HG02759 (cell line): Measurements from ENCODE around the gene AGAP2.

Experiments used
- ATAC-seq: cut with Tn5 transposase; IDR thresholded peaks from one replicate; pipeline ENCODE4 v1.9.1; 2021; ENCODE audit warnings: mild to moderate bottlenecking, moderate library complexity; ENCODE audit not compliant: unreplicated experiment

The AGAP2 gene

GRCh38 chr12:57737467-57738460 is 778 bp downstream of the AGAP2 start:
- no peak for ATAC-seq

GRCh38 chr12:57736741-57737466 is 1.6 kb downstream of the AGAP2 start:
- no peak for ATAC-seq

DNA sequence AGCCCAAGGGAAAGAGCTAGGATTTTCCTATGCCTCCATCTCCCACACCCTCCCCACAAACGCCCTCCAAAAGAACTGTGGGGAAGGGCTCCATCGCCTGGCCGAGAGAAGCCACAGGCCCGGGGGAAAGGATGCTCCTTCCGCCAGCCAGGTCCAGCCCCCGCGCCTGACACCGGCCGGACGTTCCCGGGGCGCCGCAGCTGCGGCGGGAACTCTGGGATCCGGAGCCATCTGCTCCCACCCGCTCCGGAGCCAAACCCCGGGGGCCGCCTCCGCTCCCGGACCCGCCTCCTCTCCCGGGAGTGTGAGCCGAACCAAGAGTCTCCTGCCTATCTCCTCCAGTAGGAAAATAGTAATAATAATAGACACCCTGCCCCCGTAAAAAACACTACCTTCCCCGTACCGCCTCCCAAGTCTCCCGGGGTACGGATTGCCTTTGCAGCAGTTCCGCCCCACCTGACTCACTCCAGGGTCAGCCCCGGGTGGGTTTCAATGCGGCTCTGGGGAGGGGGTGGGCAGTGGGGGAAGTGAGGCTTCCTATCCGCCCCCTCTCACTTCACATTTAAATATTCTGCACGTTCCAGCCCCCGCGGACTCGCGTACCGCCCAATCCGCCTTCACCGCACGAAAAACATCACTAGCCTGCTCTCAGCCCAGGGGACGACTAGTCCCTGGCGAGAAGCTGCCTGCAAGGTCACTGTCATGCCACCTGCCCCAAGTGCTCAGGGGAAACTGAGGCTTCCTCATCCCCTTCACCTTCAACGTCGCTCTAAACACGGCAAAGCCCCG is 2.4 kb downstream of the AGAP2 start:
- ATAC-seq = no peak

- ATAC-seq = no peak
These were observed 3.2 kb downstream of the AGAP2 start for GRCh38 chr12:57735198-57735855.

DNA sequence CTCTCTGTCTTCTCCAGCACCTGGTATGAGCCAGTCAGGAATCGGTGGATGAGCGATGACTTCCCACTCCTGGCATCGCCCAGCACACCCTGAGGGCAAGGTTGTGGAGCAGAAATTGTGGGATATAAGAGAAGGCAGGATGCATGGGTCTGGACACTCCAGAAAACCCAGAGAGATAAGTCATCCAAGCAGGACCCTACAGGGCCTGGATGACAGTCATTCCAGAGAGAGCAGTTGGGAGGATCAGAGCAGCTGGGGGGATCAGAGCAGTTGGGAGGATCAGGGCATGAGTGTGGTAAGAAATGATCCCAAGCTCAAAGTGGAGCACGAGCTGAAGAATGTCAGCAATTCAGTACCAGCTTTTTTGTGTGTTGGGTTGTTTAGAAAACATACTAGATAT is 4.0 kb downstream of the AGAP2 start:
- ATAC-seq = no peak

DNA sequence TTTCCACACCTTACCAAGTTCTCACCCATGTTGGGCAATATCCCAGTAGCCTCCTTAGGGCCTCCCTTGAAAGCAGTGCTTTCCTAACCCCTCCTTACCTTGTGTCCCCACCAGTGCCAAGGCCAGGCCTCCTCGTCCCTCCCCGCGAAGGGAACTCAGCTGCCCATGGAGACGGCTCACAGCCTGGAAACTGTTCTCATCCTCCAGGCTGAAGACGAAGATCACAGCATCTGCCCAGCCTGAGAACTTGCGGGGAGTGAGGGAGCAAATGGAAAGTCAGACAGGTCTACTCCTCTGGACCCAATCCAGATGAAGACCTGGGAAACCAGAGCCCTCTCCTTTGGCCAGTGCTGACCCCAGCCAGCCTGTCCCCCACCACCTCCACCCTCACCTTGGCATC is 4.6 kb downstream of the AGAP2 start:
- ATAC-seq = no peak

DNA sequence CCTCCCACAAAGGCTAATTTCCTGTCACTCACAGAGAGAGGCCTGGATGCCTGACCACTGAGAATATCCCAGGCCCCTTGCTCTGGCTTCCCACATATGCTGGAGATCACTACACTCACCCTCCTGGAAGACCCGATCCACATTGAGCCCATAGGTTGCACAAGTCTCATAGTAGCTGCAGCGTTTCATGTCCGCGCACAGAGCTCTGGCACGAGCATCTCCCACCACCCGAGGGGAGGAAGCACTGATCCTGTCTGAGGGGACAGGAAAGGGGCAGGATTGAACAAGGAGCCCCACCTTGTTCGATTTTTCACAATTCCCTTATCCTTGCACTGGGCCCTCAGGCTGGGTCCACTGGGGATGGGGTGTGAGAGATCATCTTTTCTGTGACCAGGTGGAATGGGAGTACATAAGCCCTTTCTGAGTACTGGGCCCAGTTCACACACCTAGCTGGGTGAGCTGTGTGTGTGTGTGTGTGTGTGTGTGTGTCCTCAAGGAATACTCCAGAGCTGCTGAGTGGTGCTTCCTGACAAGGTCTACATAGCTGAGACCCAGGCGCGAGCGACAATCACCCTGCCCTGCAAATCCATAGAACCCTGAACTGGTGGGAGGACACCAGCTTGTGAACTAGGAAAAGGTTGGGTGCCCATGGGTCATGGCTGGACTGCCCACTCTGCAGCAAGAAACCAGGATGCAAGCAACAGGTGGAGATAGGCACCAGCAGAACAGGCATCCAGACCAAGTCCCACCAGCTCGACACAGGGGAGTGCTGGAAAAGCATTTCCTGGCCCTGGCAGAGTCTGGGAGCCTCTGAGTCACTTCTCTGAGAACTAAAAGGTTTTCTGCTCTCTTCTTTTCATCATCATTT is 5.6 kb downstream of the AGAP2 start:
- no peak for ATAC-seq

DNA sequence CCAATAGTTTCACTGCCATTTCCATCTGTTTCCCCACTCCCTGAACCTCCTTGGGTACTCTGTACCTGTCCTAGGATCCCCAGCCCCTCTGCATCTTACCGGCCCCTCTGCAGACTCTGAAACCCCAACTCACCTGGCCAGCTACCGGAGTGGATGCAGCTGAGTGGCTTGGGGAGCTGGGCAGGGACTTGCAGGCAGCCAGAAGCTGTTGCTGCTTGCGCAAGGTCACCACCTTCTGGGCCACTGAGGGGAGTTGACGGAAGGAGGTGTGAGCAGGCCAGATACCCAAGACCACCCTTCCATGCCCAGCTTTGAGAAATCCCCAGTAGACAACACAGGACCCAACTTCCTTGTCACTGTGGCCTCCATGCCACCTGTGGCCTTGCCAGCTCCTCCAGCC is 6.3 kb downstream of the AGAP2 start:
- no peak for ATAC-seq

DNA sequence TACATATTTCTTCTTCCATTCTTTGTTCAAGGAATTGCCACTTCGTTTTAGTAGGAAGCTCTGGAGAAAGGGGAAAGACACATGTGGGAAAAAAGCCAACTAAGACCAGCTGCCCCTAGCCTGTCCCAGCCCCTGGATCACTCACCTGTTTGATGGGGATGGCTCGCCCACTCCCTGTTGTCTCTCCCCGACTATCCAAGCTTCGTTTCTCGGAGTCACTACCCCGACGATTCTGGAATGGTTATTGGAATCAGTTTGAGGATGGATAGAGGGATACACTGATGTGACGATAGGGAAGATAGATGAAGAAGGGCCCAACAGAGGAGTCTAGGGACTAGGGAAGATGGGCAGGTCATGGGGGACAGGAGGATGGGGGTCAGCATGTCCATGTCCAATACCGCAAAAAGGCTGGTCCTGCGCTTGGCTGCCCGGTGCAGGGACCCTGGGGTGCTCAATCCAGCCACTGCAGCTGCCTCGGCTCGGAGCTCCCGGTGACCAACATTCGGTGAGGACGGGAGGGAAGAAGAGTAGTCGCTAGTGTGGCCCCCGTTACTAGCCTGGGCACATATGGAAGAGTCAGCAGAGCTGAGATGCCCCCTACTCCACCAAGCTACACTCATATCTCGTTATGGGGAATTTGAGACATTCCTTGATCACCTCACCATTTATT is 7.0 kb downstream of the AGAP2 start:
- ATAC-seq = no peak

GRCh38 chr12:57730336-57731067 is 8.0 kb downstream of the AGAP2 start:
- no peak for ATAC-seq

- ATAC-seq = no peak
These were observed 9.2 kb downstream of the AGAP2 start for GRCh38 chr12:57729321-57729844.

GRCh38 chr12:57727758-57728395 is 10.7 kb downstream of the AGAP2 start:
- no peak for ATAC-seq

GRCh38 chr12:57726884-57727757 is 11.4 kb downstream of the AGAP2 start:
- no peak for ATAC-seq

GRCh38 chr12:57726151-57726883 is 12.2 kb downstream of the AGAP2 start:
- no peak for ATAC-seq

DNA sequence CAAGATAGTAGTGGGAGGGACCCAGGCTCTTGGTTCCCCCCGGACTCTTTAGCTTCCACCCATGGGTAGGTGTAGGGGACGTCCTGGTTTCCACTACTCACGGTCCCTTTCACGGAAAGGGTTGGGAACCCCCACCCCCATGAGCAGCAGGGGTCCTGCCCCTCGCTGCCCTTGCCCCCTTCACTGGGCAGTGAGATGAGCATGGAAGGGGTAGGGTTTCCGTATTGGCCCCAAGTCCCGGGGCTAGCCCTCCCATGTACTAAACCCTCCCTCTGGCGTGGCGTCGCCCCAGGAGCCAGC is 12.7 kb downstream of the AGAP2 start:
- no peak for ATAC-seq
